Fibroblast of upper back skin (primary cell): Measurements from ENCODE around the gene DGCR6L.
"Not testable (repeated sequence)": the region's sequence is repeated elsewhere in the genome, so short reads cannot be mapped to it uniquely, and the experiment has no call there.

Experiments
- DNase-seq: peaks from one replicate; pipeline ENCODE4 v3.0.0-alpha.2; 2013

The DGCR6L gene

DNA sequence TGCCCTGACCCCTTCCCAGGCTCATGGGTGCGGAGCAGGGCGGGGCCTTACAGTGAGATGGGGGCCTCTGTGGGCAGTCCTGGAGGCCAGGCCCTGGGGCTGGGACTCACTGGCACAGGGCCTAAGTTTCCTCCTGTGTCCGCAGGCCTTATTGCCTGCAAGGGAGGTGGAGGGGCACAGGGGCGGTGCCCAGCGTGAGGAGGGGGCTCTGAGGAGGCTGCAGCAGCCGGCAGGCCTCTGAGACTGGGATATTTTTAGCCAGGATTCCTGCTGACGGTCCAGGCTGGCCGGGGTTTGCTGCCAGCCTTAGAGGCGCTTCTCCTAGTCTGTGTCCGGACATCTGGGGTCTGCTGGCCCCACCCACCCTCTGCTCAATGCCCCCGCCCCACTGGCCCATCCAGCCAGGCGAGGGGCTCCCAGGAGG is 46.1 kb downstream of the DGCR6L start:
- DNase-seq, result no peak

DNA sequence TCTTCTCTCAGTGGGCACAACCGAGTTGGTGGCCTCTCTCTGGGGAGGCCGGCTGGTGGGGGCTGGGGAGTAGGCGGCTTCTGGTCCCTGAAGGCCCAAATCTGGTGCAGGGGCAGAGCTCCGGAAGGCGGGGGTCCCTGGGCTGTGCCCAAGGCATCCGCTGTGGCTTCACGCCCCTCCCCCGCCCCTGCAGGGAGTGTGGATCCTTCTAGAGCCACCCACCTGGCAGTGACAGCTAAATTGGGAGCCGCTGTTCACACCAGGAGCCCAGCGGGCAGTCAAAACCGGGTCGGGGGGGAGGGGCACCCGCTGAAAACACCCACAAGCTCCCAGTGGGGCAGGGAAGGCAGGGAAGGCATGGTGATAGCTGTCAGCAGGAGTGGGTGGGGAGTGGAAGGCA is 47.2 kb downstream of the DGCR6L start:
- DNase-seq, result no peak

- no peak for DNase-seq
Observed at GRCh38 chr22:20272174-20272573, 47.7 kb downstream of the DGCR6L start.

- no peak for DNase-seq
Observed at GRCh38 chr22:20271114-20271994, 48.5 kb downstream of the DGCR6L start.

DNA sequence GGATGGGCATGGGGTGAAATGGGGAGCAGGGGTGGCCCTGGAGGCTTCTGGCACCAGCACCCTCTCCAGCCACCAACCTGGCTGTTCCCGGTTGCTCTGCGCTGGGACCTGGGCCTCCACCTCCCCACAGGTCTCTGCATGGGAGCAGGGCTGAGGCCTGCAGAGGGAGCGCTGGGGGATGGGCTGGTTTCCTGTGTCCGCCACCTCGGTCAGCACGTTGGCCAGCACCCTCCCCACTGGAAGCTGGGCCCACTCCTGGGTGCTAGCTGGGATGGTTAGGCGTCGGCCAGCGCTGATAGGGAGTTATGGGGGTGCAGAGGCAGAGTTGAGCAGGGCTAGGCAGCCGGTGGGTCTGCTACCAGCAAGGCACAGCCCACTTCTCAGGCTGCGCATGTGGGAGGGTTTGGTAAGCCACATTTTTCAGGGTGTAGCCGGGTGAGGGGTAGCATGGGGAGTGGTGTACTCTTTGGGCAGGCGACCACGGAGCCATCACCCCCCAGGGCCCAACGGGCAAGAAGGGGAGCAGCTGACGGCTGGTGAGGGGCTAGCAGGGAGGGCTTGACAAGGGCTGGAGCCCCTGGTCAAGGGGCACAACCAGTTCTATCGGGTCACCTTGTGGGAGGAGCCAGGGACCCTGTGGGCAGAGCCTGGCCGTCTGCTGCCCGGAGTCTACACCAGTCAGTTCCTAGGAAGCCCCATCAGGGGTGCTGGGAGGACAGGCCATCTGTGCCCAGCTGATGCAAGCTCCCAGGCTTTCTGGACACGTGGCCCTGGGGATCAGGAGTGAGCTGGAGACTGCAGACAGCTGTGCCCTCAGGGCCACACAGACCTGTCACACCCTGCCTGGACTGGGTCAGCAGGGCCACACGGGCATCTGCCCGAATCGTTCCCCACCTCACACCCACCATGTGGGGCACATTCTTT is 49.4 kb downstream of the DGCR6L start:
- DNase-seq, result not testable (repeated sequence)

- DNase-seq, result not testable (repeated sequence)
Observed at GRCh38 chr22:20269673-20270072, 50.2 kb downstream of the DGCR6L start.

GRCh38 chr22:20269201-20269600 is 50.7 kb downstream of the DGCR6L start:
- not testable (repeated sequence) for DNase-seq

GRCh38 chr22:20268279-20269012 is 51.4 kb downstream of the DGCR6L start, which contains the start of gene RTN4R:
RTN4R (minus strand) TSS chr22:20268318; CDS start chr22:20268092, 226 bp downstream.
- peak; percentile 29 for DNase-seq

DNA sequence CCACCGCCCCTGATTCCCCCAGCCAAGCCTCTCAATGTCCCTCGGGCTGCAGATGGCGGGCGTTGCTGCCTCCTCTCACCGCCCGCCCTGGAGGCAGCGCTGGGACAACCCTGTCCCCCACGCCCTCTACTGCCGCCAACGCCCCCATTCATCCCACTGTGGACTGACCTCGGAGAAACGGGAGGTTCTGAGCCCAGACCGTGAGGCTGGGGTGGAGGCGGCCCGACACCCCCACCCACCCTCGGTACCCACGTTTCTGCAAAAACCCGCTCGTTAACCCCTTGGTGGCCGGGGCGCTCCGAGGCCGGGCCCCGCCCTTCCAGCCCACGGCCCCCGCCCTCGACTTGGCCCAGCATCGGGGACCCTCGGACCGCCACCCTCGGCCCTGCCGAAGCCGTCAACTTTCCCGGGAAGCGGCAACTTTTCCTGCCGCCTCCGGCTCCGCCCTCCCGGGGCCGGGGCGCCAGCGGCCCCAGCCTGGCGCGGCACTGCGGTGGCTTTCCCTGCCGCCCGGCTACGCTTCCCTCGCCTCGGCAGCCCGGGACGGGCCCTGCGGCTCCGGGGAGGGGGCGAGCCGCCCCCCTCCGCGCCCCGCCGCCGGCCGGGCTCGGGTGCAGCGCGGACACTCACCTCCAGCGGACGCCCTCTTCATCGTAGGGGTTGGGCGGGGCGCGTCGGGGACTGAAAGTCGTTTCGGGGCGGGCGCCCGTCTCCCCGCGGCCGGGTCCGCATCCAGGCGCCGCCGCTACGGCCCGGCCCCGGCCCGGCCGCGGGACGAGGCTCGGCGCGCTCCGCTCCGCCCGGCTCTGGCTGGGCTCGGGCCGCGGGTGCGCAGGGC is 52.2 kb downstream of the DGCR6L start:
- DNase-seq, result no peak

- not testable (repeated sequence) for DNase-seq
Observed at GRCh38 chr22:20266667-20267440, 53.0 kb downstream of the DGCR6L start.

DNA sequence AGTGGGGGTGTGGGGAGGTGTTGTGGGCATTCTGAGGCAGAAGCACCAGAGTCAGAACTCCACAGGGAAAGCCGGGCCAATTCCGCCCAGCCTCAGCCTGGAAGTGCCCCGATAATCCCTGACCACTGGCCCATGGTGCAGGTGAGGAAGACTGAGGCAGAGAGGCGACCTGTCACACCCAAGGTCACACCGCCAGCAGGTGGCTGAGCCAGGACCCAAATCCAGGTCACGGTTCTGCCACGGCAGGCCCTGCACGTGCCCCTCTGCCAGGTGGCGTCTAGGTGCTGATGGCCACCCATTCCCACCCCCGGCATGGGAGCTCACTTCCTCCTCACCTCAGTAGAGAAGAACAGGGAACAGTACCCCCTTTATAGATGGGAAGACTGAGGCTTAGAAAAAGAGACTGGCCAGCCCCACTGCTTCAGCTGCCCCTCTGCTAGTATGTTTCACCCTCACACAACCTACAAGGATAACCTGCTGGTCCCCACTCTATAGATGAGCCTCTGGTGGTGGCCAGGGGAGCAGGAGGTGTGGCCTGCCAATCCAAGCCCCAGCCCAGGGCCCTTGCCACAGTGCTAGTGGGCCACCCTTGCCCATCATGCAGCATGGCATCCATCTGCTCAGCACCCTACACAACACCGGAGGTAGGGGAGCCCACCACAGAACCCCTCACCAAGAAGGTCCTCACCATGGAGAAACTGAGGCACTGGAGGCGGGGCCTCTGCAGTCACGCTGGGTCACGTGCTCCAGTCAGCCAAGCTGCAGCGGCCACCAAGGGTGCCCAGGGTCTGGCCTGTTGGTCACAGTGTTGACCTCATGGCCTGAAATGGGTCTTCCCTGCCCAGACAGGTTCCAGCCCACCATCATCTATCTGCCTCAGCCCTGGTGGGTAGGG is 53.8 kb downstream of the DGCR6L start:
- not testable (repeated sequence) for DNase-seq

DNA sequence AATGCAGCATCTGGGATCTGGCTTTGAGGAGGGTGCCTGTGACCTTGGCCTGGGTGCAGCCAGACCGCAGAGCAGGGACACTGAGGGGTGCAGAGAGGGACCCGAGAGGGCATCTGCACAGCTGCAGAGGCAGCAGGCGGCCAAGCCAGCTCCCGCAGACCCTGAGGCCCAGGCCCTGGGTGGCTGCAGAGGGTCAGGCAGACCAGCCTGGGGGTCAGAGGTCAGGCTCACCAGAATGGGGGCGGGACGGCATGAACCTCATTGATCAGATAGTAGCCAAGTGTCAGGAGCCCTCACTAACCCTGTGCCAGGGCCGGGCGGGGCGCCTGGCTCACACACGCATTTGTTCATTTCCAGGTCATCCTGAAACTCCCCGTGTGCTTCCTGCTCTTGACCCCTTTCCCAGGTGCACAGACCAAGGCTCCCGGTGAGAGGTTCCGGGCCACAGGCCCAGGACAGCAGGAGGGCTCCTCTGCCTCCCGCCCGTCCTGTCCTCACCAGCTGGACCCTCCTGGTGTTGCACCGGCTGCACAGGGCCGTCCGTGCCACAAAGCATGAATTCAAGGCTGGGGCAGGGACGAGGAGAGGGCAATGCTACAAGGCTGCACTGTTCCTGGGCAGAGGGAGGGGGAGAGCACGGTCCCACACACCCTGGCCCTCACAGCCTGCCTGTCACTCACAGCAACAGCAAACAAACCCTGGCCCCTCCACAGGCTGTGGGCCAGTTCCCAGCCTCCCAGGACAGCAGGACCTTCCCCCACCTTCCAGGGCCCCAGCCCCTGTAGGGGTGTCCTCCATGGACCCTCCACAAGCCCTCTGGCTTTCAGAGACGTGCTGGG is 55.0 kb downstream of the DGCR6L start:
- no peak for DNase-seq
